GM10266 (cell line): ENCODE results near the gene ANKS1B.
"Not testable (repeated sequence)": the region's sequence is repeated elsewhere in the genome, so short reads cannot be mapped to it uniquely, and the experiment has no call there.

Source experiments
- DNase-seq: peaks from one replicate; pipeline ENCODE4 v3.0.0; 2012; ENCODE audit errors: extremely low spot score
- TF ChIP-seq, protein P1 (sequence below): IDR thresholded peaks from 2 replicates; pipeline ENCODE4 v1.5.1; 2012; ENCODE audit warnings: mild to moderate bottlenecking, low read depth; ENCODE audit not compliant: control insufficient read depth, insufficient read depth; ENCODE audit errors: missing control alignments

ANKS1B gene

DNA sequence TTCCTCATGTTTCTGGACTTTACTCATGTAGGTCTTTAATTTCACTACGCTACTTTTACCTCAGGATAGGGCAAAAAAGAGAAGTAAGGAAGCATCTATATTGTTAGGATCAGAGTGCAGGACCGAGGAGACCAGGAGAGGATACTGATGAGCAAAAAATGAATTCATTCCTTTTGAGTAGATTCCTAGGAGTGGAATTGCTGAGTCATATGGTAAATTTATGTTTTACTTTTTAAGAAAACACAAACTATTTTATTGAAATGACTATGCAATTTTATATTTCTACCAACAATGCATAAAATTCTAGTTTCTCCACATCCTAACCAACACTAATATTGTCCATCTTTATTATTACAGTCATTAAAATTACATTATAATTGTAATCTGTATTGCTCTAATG lies 388.0 kb downstream of the ANKS1B start:
- TF ChIP-seq, protein P1, sequence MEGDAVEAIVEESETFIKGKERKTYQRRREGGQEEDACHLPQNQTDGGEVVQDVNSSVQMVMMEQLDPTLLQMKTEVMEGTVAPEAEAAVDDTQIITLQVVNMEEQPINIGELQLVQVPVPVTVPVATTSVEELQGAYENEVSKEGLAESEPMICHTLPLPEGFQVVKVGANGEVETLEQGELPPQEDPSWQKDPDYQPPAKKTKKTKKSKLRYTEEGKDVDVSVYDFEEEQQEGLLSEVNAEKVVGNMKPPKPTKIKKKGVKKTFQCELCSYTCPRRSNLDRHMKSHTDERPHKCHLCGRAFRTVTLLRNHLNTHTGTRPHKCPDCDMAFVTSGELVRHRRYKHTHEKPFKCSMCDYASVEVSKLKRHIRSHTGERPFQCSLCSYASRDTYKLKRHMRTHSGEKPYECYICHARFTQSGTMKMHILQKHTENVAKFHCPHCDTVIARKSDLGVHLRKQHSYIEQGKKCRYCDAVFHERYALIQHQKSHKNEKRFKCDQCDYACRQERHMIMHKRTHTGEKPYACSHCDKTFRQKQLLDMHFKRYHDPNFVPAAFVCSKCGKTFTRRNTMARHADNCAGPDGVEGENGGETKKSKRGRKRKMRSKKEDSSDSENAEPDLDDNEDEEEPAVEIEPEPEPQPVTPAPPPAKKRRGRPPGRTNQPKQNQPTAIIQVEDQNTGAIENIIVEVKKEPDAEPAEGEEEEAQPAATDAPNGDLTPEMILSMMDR, result no peak
- no peak for DNase-seq

DNA sequence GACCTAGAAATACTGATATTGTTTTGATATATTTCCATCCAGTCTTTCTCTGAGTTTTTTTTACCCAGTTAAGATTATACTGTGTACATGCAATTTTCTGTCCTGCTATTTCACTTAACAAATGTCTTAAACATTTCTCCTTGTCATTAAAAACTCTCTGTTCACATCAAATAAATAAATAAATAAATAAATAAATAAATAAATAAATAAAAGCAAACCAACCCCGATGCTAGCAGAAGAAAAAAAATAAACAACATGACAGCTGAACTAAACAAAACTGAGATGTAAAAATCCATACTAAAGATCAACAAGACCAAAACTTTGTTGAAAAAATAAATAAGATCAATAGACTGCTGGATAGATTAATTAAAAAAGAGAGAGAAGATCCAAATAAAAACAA lies 407.6 kb downstream of the ANKS1B start:
- DNase-seq, result not testable (repeated sequence)

DNA sequence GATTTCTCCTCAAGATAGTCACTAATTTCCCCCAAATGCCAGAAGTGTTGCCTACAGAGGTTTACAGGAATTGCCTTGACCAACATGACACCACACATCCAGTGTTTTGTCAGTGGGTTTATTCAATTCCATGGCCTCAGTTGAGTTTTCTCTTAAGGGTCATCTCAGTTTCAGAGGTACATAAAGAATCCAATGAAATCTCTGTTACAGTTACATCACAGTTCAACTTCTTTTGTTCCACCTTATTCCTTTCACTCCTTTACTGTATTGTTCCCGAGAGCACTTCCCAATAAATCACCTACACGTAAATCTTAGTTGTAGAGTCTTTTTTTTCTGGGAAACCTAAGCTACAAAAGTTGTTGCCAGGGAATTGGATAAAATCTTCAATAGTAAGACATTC lies 410.8 kb downstream of the ANKS1B start:
- TF ChIP-seq, protein P1, result no peak
- no peak for DNase-seq

DNA sequence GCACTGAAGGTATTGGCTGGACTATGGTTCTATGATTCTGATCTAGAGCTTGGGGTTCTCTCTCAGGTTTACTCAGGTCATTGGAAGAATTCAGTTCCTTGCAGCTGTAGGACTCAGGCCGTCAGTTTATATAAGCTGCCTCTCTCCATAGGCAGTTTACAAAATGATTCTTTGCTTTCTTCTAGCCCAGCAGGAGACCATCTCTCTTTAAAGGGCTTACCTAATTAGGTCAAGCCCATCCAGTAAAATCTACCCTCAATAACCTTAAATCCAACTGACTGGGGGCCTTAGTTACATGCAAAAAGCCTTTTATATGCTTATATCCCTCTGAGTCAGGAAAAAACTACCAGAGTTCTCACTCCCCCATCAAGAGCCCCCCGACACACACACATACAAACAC lies 417.7 kb downstream of the ANKS1B start:
- TF ChIP-seq, protein P1, result no peak
- DNase-seq, result no peak

DNA sequence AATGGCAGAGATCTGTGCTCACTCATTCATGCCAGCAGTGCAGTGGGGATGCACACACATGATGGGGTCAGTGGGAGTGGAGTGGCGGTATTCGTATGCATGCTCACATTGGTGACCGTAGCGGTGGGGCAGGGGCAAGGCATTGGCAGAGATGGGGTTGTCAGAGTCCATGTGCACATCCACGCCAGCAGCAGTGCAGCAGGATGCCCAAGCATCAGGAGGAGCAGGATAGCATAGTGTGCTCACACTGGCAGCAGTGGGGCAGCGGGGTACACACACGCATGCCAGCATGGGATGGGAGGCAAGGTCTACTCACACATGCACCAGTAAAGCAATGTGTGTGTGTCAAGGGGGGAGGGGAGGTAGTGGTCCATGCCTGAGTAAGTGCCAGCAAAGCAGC lies 426.6 kb downstream of the ANKS1B start:
- no peak for DNase-seq
- TF ChIP-seq, protein P1, result no peak

DNA sequence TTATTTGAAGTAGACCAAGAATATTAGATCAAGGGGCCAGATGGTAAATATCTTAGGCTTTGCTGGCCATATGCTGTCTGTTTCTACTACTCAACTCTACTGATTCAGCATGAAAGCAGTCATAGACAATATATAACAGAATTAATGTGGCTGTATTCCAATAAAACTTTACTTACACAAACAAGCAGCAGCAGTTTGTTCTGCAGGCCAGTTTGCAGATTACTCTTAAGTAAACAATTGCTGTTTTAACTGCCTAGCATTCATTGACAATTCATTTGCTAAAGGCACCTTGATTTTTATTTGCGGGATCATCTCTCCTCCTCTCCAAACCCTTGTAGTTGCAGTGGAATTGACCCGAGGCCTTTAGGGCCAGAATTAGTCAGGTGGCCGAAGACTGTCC lies 431.3 kb downstream of the ANKS1B start:
- TF ChIP-seq, protein P1, result no peak
- no peak for DNase-seq

DNA sequence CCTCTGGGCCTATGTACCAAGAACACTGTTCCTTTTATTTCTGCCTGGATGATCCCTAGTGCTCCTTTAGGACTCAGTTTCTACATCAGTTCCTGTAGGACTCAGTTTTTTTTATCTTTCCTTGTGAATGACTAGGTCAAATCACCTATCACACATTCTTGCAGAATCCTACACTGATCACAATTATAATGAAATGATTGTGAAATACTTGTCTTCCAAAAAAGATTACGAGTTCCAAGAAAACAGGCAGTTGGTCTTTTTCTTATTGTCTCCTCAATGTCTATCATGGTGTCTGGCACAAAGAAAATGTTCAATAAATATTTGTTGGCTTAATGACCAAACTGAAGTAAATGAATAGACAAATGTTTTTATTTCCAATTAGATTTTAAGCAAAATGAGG lies 432.7 kb downstream of the ANKS1B start:
- TF ChIP-seq, protein P1, result no peak
- DNase-seq, result no peak

DNA sequence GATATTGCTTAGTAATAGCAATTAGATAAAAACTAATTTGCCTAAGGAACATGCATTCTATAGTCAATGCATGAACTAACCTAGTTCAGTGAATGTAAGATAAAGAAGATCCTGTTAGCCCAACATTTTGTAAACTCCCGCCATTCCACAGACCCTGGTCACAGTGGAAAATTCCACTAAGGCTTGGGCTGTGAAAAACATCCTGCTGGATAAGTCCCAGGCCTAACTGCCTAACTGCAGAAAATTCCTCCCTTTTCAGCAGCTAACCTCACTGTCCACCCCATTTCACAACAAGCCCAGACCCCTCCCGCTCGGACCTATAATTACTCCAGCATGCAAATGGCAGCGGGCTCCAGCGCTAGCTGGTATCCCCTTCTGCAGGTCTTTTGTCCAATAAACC lies 435.1 kb downstream of the ANKS1B start:
- DNase-seq, result no peak
- TF ChIP-seq, protein P1, result no peak
